Measurements from ENCODE around the gene KCNK16. TPM values are rescaled to one million over a fixed set of nuclear protein-coding genes. Genes with fewer than 3 reads are reported as not detected.

Gene KCNK16
- total and polyA plus RNA-seq, 2 experiments from 2014 or later: not detected

GRCh38 chr6:39274471-39274870 lies 48.0 kb downstream of the KCNK16 start:
- no peaks in the 10 kb centered on the region for H3K79me2 ChIP-seq (ENCODE audit: insufficient read depth)
- no peaks in the 10 kb centered on the region for H3K9me3 ChIP-seq (ENCODE audit: low read depth)
- H3F3A ChIP-seq (ENCODE audit: insufficient read depth): no peaks in the 10 kb centered on the region
- WGBS, 2 experiments (ENCODE audit: low coverage in 1 of 2, low lambda C conversion rate in 2 of 2, missing lambda C conversion rate in 2 of 2): 21 to 30% methylated on average over 3 to 4 of the region's 4 CpGs
- TF ChIP-seq EZH2 (IDR thresholded peaks at IDR 0.05; ENCODE audit: insufficient read depth, poor library complexity, severe bottlenecking): no peak
- TF ChIP-seq EZH2phosphoT487 (IDR thresholded peaks at IDR 0.05; ENCODE audit: insufficient read depth, low read depth): no peak
- H4K20me1 ChIP-seq (ENCODE audit: insufficient read depth): no peaks in the 10 kb centered on the region
- no peaks in the 10 kb centered on the region for H3K4me1 ChIP-seq (ENCODE audit: insufficient read depth)
- no peak overlapping the region for H3K4me2 ChIP-seq (ENCODE audit: unreplicated experiment)
- no peak overlapping the region for H3K9ac ChIP-seq
- DNase-seq: no peak
- H3K27me3 ChIP-seq (replicated peaks; ENCODE audit: insufficient read depth): 0 out of 2 replicates have a peak, but pooled peaks cover 6% of the 10 kb centered on the region
- no peaks in the 10 kb centered on the region for H3K9me2 ChIP-seq (ENCODE audit: insufficient read depth)
- H3K27ac ChIP-seq: no peak overlapping the region
- in situ Hi-C loops (cut with MboI): no loop called here
- no peaks in the 10 kb centered on the region for H3K36me3 ChIP-seq (ENCODE audit: low read depth)
- H3K4me3 ChIP-seq: no peak overlapping the region
- no peak overlapping the region for H2AFZ ChIP-seq

GRCh38 chr6:39273406-39273821 lies 49.1 kb downstream of the KCNK16 start:
- no peaks in the 10 kb centered on the region for H3K4me1 ChIP-seq (ENCODE audit: insufficient read depth)
- in situ Hi-C loops (cut with MboI): no loop called here
- H2AFZ ChIP-seq: no peak overlapping the region
- no peaks in the 10 kb centered on the region for H3K36me3 ChIP-seq (ENCODE audit: low read depth)
- H3K9me2 ChIP-seq (ENCODE audit: insufficient read depth): no peaks in the 10 kb centered on the region
- no peaks in the 10 kb centered on the region for H4K20me1 ChIP-seq (ENCODE audit: insufficient read depth)
- no peak overlapping the region for H3K4me2 ChIP-seq (ENCODE audit: unreplicated experiment)
- no peak for DNase-seq
- TF ChIP-seq EZH2phosphoT487 (IDR thresholded peaks at IDR 0.05; ENCODE audit: insufficient read depth, low read depth): no peak
- H3K79me2 ChIP-seq (ENCODE audit: insufficient read depth): no peaks in the 10 kb centered on the region
- H3K4me3 ChIP-seq: no peak overlapping the region
- WGBS, 2 experiments (ENCODE audit: low coverage in 1 of 2, low lambda C conversion rate in 2 of 2, missing lambda C conversion rate in 2 of 2): 32 to 33% methylated on average over 6 of the region's 6 CpGs
- no peak overlapping the region for H3K27ac ChIP-seq
- H3K9ac ChIP-seq: no peak overlapping the region
- no peaks in the 10 kb centered on the region for H3K9me3 ChIP-seq (ENCODE audit: low read depth)
- H3K27me3 ChIP-seq (replicated peaks; ENCODE audit: insufficient read depth): 0 out of 2 replicates have a peak, but pooled peaks cover 6% of the 10 kb centered on the region
- H3F3A ChIP-seq (ENCODE audit: insufficient read depth): no peaks in the 10 kb centered on the region

GRCh38 chr6:39269961-39270360 lies 52.5 kb downstream of the KCNK16 start:
- Histone ChIP-seq H3K79me2 (ENCODE audit: insufficient read depth) (no peaks in the 10 kb centered on the region), H3K4me1 (ENCODE audit: insufficient read depth) (no peaks in the 10 kb centered on the region), H3K9me3 (ENCODE audit: low read depth) (no peaks in the 10 kb centered on the region), H3K4me2 (ENCODE audit: unreplicated experiment) (no peak overlapping the region), H3K9ac (no peak overlapping the region), H2AFZ (no peak overlapping the region), H3K36me3 (ENCODE audit: low read depth) (no peaks in the 10 kb centered on the region), H4K20me1 (ENCODE audit: insufficient read depth) (no peaks in the 10 kb centered on the region), H3K9me2 (ENCODE audit: insufficient read depth) (no peaks in the 10 kb centered on the region), H3K27ac (no peak overlapping the region), H3F3A (ENCODE audit: insufficient read depth) (no peaks in the 10 kb centered on the region), H3K27me3 (replicated peaks; ENCODE audit: insufficient read depth) (peaks cover 6% of the 10 kb centered on the region; the same call in 1 of the 2 replicates), H3K4me3 (no peak overlapping the region)
- WGBS, 2 experiments (ENCODE audit: low coverage in 1 of 2, low lambda C conversion rate in 2 of 2, missing lambda C conversion rate in 2 of 2): 29 to 33% methylated on average over 1 of the region's 1 CpG
- no peak for TF ChIP-seq EZH2phosphoT487 (IDR thresholded peaks at IDR 0.05; ENCODE audit: insufficient read depth, low read depth)
- TF ChIP-seq EZH2 (IDR thresholded peaks at IDR 0.05; ENCODE audit: insufficient read depth, poor library complexity, severe bottlenecking): no peak
- no peak for DNase-seq
- in situ Hi-C loops (cut with MboI): no loop called here

GRCh38 chr6:39268721-39269120 lies 53.8 kb downstream of the KCNK16 start:
- peaks cover 2% of the 10 kb centered on the region; the same call in 1 of the 2 replicates for H3K27me3 ChIP-seq (replicated peaks; ENCODE audit: insufficient read depth)
- TF ChIP-seq EZH2phosphoT487 (IDR thresholded peaks at IDR 0.05; ENCODE audit: insufficient read depth, low read depth) (no peak), EZH2 (IDR thresholded peaks at IDR 0.05; ENCODE audit: insufficient read depth, poor library complexity, severe bottlenecking) (no peak)
- WGBS, 2 experiments (ENCODE audit: low coverage in 1 of 2, low lambda C conversion rate in 2 of 2, missing lambda C conversion rate in 2 of 2): 75 to 82% methylated on average over 3 of the region's 3 CpGs

GRCh38 chr6:39268171-39268570 lies 54.3 kb downstream of the KCNK16 start:
- in situ Hi-C loops (cut with MboI): no loop called here
- H3F3A ChIP-seq (ENCODE audit: insufficient read depth): no peaks in the 10 kb centered on the region
- H3K9ac ChIP-seq: no peak overlapping the region
- no peaks in the 10 kb centered on the region for H3K4me1 ChIP-seq (ENCODE audit: insufficient read depth)
- H2AFZ ChIP-seq: no peak overlapping the region
- no peaks in the 10 kb centered on the region for H3K79me2 ChIP-seq (ENCODE audit: insufficient read depth)
- no peak overlapping the region for H3K4me2 ChIP-seq (ENCODE audit: unreplicated experiment)
- H4K20me1 ChIP-seq (ENCODE audit: insufficient read depth): no peaks in the 10 kb centered on the region
- no peak overlapping the region for H3K4me3 ChIP-seq
- TF ChIP-seq EZH2 (IDR thresholded peaks at IDR 0.05; ENCODE audit: insufficient read depth, poor library complexity, severe bottlenecking) (no peak), EZH2phosphoT487 (IDR thresholded peaks at IDR 0.05; ENCODE audit: insufficient read depth, low read depth) (no peak)
- DNase-seq: no peak
- H3K9me3 ChIP-seq (ENCODE audit: low read depth): no peaks in the 10 kb centered on the region
- WGBS, 2 experiments (ENCODE audit: low coverage in 1 of 2, low lambda C conversion rate in 2 of 2, missing lambda C conversion rate in 2 of 2): 41 to 49% methylated on average over 7 of the region's 7 CpGs
- no peaks in the 10 kb centered on the region for H3K9me2 ChIP-seq (ENCODE audit: insufficient read depth)
- H3K27ac ChIP-seq: no peak overlapping the region
- H3K36me3 ChIP-seq (ENCODE audit: low read depth): no peaks in the 10 kb centered on the region
- no peaks in the 10 kb centered on the region; the same call in 1 of the 2 replicates for H3K27me3 ChIP-seq (replicated peaks; ENCODE audit: insufficient read depth)

More at GRCh38 chr6:39268721-39269120, 53.8 kb downstream of the KCNK16 start:
- Histone ChIP-seq H2AFZ (no peak overlapping the region), H3K4me2 (ENCODE audit: unreplicated experiment) (no peak overlapping the region), H3K9ac (no peak overlapping the region), H3K4me3 (no peak overlapping the region), H3K4me1 (ENCODE audit: insufficient read depth) (no peaks in the 10 kb centered on the region), H3K36me3 (ENCODE audit: low read depth) (no peaks in the 10 kb centered on the region), H4K20me1 (ENCODE audit: insufficient read depth) (no peaks in the 10 kb centered on the region), H3K9me3 (ENCODE audit: low read depth) (no peaks in the 10 kb centered on the region), H3F3A (ENCODE audit: insufficient read depth) (no peaks in the 10 kb centered on the region), H3K79me2 (ENCODE audit: insufficient read depth) (no peaks in the 10 kb centered on the region), H3K27ac (no peak overlapping the region), H3K9me2 (ENCODE audit: insufficient read depth) (no peaks in the 10 kb centered on the region)
- in situ Hi-C loops (cut with MboI): no loop called here
- DNase-seq: no peak

Measured in GM23248 (cell line).